Stimulated activated CD4-positive, alpha-beta T cell treated with anti-CD3 and anti-CD28 coated beads, Interleukin-1b, Interleukin-23, amount 100 ng/mL, for 1 hour (primary cell): ENCODE data around the gene ZNF398.

ENCODE experiments used
- DNase-seq, 2 donors: peaks; one replicate each; pipeline ENCODE4 v3.0.0-alpha.2; 2020; ENCODE audit warnings: low read depth in 2 of 2

Gene ZNF398

DNA sequence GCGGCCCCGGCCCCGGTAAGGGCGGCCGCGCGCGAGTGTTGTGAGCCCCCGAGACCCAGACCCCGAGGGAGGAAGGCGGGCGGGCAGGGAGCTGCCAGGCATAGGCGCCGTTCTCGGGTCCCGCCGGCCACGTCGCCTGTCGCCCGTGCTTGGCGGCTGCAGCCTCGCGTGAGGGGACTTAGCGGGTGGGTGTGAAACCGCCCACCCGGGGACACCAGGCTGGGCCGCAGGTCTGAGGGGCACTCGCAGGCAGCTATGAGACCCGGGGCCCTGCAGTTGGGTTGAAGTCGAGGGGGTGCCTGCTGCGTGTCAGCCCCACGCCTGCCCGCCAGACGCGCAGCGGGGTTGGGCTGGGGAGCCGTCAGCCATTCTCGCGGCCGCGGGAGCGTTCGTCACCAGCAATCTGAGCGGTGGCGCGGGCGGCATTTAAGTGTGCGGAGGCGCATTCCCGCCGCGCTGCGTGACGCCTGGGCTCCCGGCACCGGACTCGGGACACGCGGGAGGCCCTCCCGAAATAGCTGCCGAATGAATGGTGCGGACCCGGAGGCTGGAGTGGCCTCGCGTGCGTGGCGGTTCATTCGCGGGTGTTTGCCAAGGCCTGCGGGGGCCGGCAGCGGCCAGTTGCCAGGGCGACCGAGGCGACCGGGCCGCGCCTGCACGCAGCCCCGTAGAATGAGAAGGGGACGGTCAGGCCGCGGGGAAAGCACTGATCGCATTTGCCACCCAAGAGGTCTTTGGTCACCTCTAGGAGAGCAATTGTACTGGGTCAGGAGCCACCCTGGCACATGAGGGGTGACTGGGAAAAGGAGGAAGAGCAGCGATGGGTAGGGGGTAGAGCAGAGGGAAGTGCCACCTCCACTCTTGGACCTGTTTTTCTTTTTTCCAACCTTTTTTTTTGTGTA, 750 bp downstream of the ZNF398 start:
- peak in 1 of 2 donors; percentile 24 for DNase-seq

DNA sequence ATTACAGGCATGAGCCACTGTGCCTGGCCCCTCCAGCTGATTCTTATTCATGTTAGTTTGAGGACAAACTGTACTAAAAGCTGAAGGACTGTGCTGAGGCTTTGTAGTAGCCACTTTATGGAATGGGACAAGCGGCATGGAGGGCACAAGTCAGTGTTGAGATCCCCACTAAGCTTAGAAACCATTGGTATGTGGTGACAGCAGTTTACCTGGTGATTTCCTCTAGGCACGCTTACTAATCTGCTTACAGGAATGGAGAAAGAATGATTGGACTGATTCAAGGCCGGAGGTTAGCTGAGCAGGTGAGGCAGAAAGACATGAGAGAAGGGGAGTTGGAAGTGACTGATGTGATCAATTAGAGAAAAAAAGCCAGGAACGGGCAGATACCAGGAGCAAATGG, 3.7 kb downstream of the ZNF398 start:
- no peak for DNase-seq

DNA sequence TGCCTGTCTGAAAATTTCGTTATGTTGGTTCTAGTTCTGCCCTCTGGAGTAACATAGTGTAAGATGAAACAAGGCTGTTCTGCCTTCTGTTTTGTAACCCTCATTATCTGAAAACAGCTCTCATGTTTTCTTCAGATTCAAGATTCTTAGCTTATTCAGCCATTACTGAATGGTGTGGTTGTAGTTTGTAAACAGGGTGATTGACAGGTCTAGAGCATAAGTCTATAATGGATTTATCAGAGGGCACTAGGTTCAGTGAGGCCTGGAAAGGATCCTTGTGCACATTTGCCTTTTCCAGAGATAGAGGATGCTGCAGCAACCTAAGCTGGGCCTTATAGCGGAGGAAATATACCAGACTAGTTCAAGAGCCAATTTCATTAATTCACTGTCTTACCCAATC, 6.1 kb downstream of the ZNF398 start:
- no peak for DNase-seq

DNA sequence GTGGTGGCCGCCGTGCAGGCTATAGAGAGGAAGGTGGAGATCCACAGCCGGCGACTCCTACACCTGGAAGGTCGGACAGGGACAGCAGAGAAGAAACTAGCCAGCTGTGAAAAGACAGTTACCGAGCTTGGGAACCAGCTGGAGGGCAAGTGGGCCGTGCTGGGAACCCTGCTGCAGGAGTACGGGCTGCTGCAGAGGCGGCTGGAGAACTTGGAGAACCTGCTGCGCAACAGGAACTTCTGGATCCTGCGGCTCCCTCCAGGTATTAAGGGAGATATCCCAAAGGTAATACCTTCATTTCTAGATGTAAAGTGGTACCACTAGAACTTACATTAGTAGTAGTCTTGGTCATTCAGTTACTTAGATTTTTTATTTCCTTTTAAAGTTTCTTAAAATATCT, 6.8 kb downstream of the ZNF398 start:
- DNase-seq = no peak

DNA sequence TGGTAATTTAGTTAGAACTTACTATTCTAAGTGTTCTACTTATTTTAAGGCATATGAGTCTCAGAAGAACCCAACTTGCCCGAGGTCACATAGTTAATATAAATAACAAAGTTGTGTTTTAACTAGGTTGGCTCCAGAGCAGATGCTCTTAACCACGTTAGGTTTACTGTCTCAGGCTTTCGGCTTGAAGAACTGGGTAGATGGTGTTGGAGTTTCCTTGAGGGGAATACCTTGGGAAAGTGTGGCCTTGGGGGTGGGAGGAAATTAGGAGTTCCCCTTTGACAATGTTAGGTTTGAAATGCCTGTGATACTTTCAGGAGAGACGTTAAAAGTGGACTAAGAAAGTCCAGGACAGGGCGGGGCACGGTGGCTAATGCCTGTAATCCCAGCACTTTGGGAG, 9.6 kb downstream of the ZNF398 start:
- no peak for DNase-seq

DNA sequence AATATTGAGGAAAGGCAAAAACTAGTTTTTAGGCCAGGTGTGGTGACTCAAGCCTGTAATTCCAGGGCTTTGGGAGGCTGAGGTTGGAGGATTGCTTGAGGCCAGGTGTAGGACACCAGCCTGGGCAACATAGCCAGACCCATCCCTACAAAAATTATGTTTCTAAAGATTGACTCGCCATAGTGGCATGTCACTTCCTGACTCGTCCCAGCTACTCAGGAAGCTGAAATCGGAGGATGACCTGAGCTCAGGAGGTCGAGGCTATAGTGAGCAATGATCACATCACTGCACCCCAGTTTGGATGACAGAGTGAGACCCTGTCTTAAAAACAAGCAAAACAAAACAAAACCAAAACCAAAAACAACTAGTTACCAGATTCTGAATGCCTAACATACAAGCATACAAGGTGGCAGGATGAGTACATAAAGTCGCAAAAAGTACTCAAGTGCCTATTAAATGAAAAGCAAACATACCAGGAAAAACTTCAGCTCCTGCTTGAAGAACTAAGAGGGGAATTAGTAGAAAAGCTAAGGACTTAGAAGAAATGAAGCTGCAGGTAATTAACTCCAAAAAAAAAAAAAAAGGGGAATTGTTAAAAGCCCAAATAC, 14.1 kb downstream of the ZNF398 start:
- no peak for DNase-seq

- no peak for DNase-seq
Measured at GRCh38 chr7:149166142-149166541, 18.9 kb downstream of the ZNF398 start.

DNA sequence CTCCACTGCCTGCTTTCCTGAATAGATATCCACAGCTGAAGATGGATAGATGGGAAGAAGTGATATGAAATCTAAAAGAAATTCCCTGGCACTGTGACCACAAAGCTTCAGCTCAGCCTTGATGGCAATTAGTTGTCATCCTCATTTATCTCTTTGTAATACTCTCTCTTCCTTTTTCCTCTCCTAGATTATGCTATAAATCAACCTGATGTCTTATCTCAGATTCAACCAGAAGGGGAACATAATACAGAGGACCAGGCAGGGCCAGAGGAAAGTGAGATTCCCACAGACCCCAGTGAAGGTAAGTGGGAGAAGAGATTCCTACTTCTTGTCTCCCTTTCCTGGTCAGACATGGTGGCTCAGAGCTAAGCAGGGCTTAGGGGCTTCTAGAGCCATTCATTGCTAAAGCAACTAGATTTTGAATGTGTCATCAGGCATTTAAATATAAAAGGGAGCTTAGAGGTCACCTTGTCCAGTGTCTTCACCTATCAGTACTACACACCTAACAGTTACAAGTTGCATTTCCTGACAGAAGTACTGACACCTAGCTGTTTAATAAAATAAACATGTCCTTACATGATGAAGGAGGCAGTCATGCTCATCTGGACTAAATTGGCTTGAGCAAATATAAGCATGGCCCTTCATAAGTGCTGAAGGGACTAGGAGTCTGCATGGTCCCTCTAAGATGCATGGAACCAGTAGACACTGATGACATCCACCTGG, 19.5 kb downstream of the ZNF398 start:
- DNase-seq = no peak

GRCh38 chr7:149171892-149172533, 24.8 kb downstream of the ZNF398 start:
- no peak for DNase-seq

DNA sequence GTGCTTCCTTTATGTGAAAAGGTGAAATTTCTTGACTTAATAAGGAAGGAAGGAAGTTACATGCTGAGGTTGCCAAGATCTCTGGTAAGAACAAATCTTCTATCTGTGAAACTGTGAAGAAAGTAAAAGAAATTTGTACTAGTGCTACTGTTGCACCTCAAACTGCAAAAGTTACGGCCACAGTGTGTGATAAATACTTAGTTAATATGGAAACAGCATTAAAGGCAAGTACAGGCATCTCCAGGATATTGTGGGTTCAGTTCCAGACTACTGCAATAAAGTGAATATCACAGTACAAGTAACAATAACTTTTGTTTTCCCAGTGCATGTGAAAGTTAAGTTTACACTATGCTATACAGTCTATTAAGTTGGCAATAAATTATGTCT, 25.3 kb downstream of the ZNF398 start:
- no peak for DNase-seq

- no peak for DNase-seq
Measured at GRCh38 chr7:149175150-149175549, 27.9 kb downstream of the ZNF398 start.

GRCh38 chr7:149179241-149179640, 32.0 kb downstream of the ZNF398 start:
- DNase-seq = no peak

DNA sequence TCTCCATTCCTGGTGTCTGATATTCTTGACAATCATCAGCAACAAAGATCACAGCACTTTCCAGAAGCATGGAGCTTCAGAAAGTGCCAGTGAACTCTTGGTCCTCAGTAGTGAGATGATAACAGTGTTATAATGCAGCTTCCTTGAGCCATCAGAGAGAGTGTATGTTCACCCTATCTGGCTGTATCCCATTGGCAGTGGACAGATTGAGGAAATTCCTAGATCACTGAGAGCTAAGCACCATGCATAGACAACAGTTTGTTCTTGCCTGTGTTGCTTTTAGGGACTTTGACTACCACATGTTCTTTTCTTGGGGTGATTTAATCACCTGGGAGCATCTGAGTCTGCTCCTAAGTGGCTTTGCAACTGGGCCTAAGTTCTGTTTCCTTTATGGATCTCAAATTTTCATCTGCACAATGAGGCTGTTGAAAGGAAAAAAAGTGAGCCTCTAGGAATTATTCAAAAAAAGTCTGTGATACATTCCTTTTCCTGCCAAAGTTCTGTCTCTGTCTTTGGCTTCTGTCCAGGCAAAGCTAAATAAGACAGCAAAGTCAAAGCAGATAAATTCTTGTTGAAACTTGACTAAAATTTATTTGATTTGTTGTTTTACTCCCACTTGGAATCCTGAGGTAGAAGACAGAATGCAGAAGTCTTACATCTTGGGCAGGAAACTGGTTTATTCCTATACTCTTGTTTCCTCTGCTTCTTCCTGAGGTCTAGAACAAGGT, 33.6 kb downstream of the ZNF398 start:
- no peak for DNase-seq

- DNase-seq = no peak
Measured at GRCh38 chr7:149181450-149181790, 34.2 kb downstream of the ZNF398 start.

DNA sequence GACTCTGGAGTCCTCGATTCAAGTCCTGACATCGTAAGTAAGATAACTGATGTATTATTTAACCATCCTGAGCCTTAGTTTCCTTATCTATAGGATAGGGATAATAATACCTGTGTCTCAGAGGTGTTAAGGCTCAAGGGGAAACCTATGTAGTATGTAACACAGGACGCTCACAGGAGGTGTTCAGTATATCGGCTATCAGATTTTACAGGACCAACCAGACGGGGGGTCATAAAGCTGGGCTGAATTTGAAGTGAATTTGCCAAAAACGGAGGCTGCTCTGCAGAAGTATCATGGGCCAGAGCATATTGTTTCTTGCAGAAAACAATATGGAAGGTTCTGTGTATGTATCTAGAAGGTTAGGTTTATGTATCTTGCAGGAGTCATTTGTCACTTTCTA, 37.0 kb downstream of the ZNF398 start:
- DNase-seq = no peak

- DNase-seq = no peak
Measured at GRCh38 chr7:149188213-149188612, 41.0 kb downstream of the ZNF398 start.

GRCh38 chr7:149188637-149189259, 41.5 kb downstream of the ZNF398 start:
- DNase-seq = no peak

GRCh38 chr7:149191851-149192250, 44.6 kb downstream of the ZNF398 start:
- no peak for DNase-seq

DNA sequence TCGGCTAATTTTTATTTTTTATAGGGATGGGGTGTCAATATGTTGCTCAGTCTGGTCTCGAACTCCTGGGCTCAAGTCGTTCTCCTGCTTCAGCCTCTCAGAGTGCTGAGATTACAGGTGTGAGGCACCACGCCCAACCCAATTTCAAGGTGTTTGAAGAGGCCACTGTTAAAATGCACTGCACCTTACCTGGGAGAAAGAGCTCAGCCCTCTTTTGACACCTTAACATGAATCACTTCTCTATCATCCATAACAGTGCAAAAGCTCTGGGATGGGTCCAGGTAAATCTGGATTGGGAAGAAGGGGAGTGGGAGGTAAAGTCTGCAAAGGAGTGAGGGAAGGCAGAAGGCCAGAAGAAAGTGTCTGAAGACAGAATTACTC, 47.5 kb downstream of the ZNF398 start:
- DNase-seq = no peak

DNA sequence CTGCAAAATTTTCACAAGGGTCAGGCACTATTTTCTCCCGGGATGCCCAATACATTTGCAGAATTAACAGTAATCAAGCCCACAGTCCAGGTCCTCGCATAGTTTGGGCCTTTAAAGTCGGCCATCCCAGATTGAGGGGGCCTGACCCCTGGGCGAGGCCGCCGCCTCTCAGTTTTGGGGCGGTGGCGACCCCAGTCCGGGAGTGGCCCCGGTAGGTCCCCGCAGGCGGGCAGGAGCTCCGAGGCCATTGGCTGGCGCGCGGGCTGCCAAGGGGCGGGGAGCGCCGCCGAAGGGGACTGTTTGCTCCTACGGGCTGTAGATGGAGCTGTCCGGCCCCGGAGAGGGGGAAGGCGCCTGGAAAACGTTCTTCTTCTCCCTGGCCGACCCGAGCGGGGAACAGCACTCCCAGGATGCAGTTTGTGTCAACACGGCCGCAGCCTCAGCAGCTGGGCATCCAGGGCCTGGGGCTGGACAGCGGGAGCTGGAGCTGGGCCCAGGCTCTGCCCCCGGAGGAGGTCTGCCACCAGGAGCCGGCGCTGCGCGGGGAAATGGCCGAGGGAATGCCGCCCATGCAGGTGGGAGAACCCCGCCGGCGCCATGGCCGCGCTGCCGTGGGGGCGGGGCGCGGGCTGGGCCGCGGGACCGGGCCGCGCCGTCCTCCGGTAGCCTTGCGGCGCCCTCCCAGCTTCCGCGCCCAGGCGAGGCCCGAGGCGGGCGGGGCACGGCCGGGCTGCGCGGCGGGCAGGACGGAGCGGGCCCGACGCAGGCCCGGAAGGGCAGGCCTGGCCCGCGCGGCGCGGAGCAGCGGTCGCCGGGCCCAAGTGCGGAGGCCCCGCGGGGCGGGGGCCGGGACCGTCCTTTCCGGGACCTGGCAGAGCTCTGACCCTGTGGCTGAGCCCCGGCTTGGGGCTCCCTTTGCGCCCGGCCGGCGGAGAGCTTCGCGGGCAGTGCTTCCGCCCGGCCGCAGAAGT, 48.2 kb downstream of the ZNF398 start, which contains the start of gene ZNF282:
Gene ZNF282 (plus strand): TSS at position 367 of the 971 bp plus-strand sequence. CDS start 44 bp downstream, at position 411.
- DNase-seq = peak; percentile 9 to 42
